Osteoblast (primary cell): ENCODE measurements around the gene ERBB4. TPM values are rescaled to one million over a fixed set of nuclear protein-coding genes. Genes with fewer than 3 reads are reported as not detected.

Experiments
- DNase-seq: peaks from one replicate; pipeline ENCODE4 v3.0.0; 2011; ENCODE audit warnings: low spot score, mixed read lengths; ENCODE audit not compliant: insufficient read length; ENCODE audit errors: missing footprints
- H2AFZ ChIP-seq: 2 replicates; pipeline ENCODE4 v1.6.0; 2011; ENCODE audit warnings: mild to moderate bottlenecking, low read length
- H3K27ac ChIP-seq: 2 replicates; pipeline ENCODE4 v1.5.1; 2011; ENCODE audit warnings: mild to moderate bottlenecking, low read depth, low read length, moderate library complexity
- H3K27me3 ChIP-seq: 2 replicates; pipeline ENCODE4 v1.6.0; 2012; ENCODE audit warnings: mild to moderate bottlenecking, control low read depth, inconsistent platforms, low read length, moderate library complexity; ENCODE audit not compliant: insufficient read depth
- H3K36me3 ChIP-seq: 2 replicates; pipeline ENCODE4 v1.5.1; 2011; ENCODE audit warnings: mild to moderate bottlenecking, low read length, control low read depth, moderate library complexity; ENCODE audit not compliant: insufficient read depth
- H3K4me1 ChIP-seq: 2 replicates; pipeline ENCODE4 v1.5.1; 2011; ENCODE audit warnings: mild to moderate bottlenecking, low read length, control low read depth, moderate library complexity; ENCODE audit not compliant: insufficient read depth
- H3K4me2 ChIP-seq: 2 replicates; pipeline ENCODE4 v1.6.0; 2011; ENCODE audit warnings: mild to moderate bottlenecking, low read length; ENCODE audit not compliant: insufficient read depth
- H3K4me3 ChIP-seq: fragments of 200-600 bp; sonication (generic); 3 replicates; pipeline ENCODE4 v1.5.1; 2012; ENCODE audit warnings: mild to moderate bottlenecking, low read length, inconsistent platforms; ENCODE audit not compliant: insufficient read depth
- H3K79me2 ChIP-seq: 2 replicates; pipeline ENCODE4 v1.6.0; 2012; ENCODE audit warnings: mild to moderate bottlenecking, low read length, control low read depth, inconsistent platforms; ENCODE audit not compliant: insufficient read depth
- H3K9me3 ChIP-seq: 2 replicates; pipeline ENCODE4 v1.5.1; 2011; ENCODE audit warnings: low read depth, low read length, control low read depth
- H4K20me1 ChIP-seq: 2 replicates; pipeline ENCODE4 v1.6.0; 2012; ENCODE audit warnings: mild to moderate bottlenecking, low read length, control low read depth; ENCODE audit not compliant: insufficient read depth
- total RNA-seq: library from RNA; depleted of rRNA; stranded (reverse); fragments of >200 nt; gene quantifications from 2 replicates; pipeline ENCODE4 v1.2.3, GENCODE V29; 2012
- TF ChIP-seq, protein P1 (sequence below): IDR thresholded peaks from 2 replicates; pipeline ENCODE4 v1.5.1; 2011; ENCODE audit warnings: mild to moderate bottlenecking, low read depth, low read length, moderate library complexity; ENCODE audit errors: extremely low read depth

Gene ERBB4
- total RNA-seq, 1 donor, result under 0.01 TPM

DNA sequence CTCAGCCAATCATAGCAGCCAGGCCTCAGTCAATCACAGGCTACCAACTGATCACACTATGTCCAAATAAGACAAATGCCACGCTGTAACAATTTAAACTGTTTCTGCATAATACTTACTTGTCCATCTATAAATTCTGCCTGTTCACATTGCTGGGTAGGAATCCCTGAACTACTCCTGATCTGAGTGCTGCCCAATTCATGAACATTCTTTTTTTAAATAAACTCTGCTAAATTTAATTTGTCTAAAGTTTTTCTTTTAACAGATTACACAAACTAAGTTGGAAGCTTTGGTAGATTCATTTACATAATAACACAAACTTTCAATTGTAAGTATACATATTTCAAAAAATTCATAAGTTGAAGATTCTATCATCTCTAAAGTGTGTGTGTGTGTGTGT lies 583.0 kb downstream of the ERBB4 start:
- no peak overlapping the region for H3K4me2 ChIP-seq
- H3K36me3 ChIP-seq, result no peaks in the 10 kb centered on the region
- no peak overlapping the region for H3K4me3 ChIP-seq
- TF ChIP-seq, protein P1, sequence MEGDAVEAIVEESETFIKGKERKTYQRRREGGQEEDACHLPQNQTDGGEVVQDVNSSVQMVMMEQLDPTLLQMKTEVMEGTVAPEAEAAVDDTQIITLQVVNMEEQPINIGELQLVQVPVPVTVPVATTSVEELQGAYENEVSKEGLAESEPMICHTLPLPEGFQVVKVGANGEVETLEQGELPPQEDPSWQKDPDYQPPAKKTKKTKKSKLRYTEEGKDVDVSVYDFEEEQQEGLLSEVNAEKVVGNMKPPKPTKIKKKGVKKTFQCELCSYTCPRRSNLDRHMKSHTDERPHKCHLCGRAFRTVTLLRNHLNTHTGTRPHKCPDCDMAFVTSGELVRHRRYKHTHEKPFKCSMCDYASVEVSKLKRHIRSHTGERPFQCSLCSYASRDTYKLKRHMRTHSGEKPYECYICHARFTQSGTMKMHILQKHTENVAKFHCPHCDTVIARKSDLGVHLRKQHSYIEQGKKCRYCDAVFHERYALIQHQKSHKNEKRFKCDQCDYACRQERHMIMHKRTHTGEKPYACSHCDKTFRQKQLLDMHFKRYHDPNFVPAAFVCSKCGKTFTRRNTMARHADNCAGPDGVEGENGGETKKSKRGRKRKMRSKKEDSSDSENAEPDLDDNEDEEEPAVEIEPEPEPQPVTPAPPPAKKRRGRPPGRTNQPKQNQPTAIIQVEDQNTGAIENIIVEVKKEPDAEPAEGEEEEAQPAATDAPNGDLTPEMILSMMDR, result no peak
- H3K9me3 ChIP-seq, result peaks cover 3% of the 10 kb centered on the region
- no peaks in the 10 kb centered on the region for H3K4me1 ChIP-seq
- H3K27ac ChIP-seq, result no peak overlapping the region
- DNase-seq, result no peak
- H3K27me3 ChIP-seq, result no peaks in the 10 kb centered on the region
- no peaks in the 10 kb centered on the region for H3K79me2 ChIP-seq
- H4K20me1 ChIP-seq, result no peaks in the 10 kb centered on the region
- H2AFZ ChIP-seq, result no peak overlapping the region

DNA sequence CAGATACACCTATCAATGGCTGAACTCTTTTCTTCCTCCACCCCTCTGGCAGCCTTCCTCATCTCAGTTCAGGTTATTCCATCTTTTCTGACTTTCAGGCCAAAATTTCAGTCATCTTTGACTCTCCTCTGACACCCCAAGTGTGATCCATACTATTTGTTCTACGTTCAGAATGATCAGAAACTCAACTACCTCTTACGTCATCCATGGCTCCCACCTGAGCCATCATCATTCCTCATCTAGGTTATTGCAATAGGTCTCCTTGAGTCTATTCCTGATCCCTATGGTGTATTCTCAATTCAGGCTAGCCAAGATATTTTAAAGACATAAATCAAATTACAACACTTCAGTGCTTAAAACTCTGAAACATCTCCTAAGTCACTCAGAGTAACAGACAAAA lies 589.7 kb downstream of the ERBB4 start:
- peaks cover 3% of the 10 kb centered on the region for H3K9me3 ChIP-seq
- TF ChIP-seq, protein P1, result no peak
- no peaks in the 10 kb centered on the region for H3K36me3 ChIP-seq
- H3K27me3 ChIP-seq, result no peaks in the 10 kb centered on the region
- H4K20me1 ChIP-seq, result no peaks in the 10 kb centered on the region
- no peak overlapping the region for H2AFZ ChIP-seq
- no peak for DNase-seq
- no peaks in the 10 kb centered on the region for H3K79me2 ChIP-seq
- H3K4me1 ChIP-seq, result no peaks in the 10 kb centered on the region
- H3K4me2 ChIP-seq, result no peak overlapping the region
- no peak overlapping the region for H3K4me3 ChIP-seq
- no peak overlapping the region for H3K27ac ChIP-seq

DNA sequence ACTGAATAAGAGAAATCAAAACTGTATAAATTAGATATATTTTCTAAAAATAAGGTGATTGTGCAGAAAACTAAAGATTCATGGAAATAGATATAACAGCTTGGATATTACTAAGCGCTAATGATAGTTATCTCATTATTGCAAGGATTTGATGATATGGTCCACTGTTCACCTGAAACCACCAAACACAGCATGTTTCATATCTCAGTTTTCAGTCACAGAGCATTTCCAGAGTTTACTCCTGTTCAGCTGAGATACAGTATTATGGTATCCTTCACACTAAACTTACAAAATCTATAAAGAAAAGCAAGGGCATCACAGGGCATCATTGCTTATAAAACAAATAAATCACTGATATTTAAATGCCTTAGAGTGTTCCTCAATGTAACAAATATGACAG lies 591.6 kb downstream of the ERBB4 start:
- Histone ChIP-seq H3K4me1 (no peaks in the 10 kb centered on the region), H4K20me1 (no peaks in the 10 kb centered on the region), H3K79me2 (no peaks in the 10 kb centered on the region), H3K27me3 (no peaks in the 10 kb centered on the region), H3K9me3 (peaks cover 3% of the 10 kb centered on the region), H3K4me3 (no peak overlapping the region), H3K36me3 (no peaks in the 10 kb centered on the region), H3K27ac (no peak overlapping the region), H2AFZ (no peak overlapping the region), H3K4me2 (no peak overlapping the region)
- TF ChIP-seq, protein P1, result no peak
- DNase-seq, result no peak

DNA sequence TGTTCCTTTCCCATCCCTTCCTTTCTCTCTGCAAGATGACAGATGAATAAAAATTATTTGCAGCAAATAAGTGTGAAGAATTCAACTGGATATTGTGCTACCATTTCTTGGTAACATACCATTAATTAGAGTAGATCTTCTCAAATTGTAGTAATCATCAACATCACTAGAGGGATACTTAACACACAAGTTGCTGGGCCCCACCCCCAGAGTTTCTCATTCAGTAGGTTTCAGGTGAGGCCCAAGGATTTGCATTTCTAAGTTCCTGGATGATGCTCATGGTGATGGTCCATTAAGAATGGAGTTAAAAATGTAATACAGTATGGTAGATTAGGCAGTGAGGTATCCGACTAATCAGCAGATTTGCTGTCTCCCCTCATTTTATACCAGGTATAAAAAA lies 594.0 kb downstream of the ERBB4 start:
- DNase-seq, result no peak
- no peak overlapping the region for H3K27ac ChIP-seq

More for the DNA sequence above, 594.0 kb downstream of the ERBB4 start:
- H3K36me3 ChIP-seq, result no peaks in the 10 kb centered on the region
- H3K9me3 ChIP-seq, result no peaks in the 10 kb centered on the region
- H3K4me1 ChIP-seq, result no peaks in the 10 kb centered on the region
- no peaks in the 10 kb centered on the region for H3K27me3 ChIP-seq
- no peak overlapping the region for H3K4me2 ChIP-seq
- H4K20me1 ChIP-seq, result no peaks in the 10 kb centered on the region
- TF ChIP-seq, protein P1, result no peak
- no peak overlapping the region for H3K4me3 ChIP-seq
- H3K79me2 ChIP-seq, result no peaks in the 10 kb centered on the region
- H2AFZ ChIP-seq, result no peak overlapping the region
